GM21526 (cell line): ENCODE measurements around the gene CLIP3.
"Not testable (repeated sequence)": the region's sequence is repeated elsewhere in the genome, so short reads cannot be mapped to it uniquely, and the experiment has no call there.

ENCODE experiments used
- ATAC-seq: cut with Tn5 transposase; IDR thresholded peaks from one replicate; pipeline ENCODE4 v1.9.1; 2021; ENCODE audit warnings: moderate library complexity; ENCODE audit not compliant: unreplicated experiment, low FRiP score

Gene CLIP3

DNA sequence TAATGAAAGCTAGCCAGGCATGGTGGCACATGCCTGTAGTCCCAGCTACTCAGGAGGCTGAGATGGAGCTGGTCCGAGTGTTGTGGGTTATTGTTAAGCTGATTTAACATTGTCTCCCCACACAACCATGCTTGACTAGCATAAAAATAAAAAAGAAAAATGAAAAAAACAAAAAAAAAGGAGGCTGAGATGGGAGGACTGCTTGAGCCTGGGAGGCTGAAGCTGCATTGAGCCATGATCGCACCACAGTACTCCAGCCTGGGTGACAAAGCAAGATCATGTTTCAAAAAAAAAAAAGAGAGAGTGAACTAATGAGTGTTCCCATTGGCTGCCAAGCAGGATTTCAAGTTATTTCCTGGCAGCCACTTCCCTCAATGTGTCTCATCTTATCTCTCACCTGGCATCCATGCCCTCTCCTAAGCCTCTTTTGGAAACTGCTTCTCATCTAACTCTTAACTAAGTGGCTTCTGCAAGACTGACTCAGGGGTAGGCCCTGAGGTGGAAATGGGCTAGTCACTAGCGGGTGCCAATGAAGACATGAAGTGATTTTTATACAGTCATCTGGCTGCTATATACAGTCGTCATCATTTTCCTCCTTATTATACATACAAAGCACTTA is 16.5 kb upstream of the CLIP3 start:
- ATAC-seq = no peak

DNA sequence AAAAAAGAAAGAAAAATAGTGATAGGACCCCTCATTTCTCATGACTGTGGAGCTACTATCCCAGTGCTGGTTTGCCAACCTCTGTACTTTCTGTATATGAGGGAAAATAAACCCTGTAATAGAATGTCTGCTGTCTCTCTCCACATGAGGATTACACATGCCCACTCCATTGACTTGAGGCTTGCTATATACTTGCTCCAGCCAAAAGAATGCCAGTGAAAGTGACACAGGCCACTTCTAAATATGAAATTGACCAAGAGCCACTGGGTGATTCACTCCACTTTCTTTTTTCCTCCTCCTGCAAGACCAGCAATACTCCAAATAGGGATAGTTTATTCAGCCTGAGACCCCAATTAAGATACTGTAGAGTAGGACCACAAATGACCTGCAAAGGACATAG is 15.2 kb upstream of the CLIP3 start:
- ATAC-seq = no peak

DNA sequence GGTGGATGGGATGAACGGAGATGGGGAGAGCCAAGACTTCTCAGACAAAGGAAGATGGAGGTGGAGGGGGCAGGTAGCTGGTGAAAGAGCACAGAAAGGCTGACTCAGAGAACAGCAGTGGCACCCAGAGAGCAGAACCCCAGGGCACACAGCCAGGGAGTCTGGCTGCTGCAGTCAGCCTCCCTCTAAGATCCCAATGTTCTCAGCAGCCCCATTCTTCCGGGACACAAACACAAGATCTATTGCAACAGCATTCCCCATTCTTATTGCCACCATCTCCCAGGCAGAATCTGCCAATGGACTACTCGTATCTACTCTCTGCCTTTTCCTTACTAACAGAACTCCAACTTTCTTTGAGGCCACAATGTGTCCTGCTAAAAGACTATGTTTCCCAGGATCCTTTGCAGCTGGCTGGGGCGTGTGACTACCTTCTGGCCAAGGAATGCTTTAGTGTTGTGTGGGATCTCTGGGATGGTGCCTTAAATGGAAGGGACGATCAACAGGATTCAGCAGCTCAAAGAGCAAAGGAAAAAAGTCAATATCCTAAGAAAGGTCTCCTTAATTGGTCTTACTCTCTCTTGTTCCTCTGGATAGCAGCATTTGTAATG is 13.9 kb upstream of the CLIP3 start:
- ATAC-seq = no peak

DNA sequence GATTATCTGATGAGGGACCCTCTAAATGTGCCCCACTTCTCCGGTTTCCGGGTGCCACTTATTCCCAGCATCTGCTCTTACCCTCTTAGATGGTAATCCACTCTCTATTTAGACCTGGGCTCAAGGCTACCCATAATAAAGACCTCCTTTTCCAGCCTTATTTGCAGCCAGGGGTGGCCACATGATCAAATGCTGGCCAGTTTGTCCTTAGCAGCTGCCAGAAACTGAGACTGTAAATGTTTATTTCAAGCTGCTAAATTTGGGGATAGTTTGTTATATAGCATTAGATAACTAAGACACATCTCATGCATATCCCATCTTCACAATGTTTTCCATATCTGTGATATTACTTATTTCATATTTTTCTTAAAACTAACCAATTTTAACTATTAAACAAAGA is 11.3 kb upstream of the CLIP3 start:
- ATAC-seq = no peak

DNA sequence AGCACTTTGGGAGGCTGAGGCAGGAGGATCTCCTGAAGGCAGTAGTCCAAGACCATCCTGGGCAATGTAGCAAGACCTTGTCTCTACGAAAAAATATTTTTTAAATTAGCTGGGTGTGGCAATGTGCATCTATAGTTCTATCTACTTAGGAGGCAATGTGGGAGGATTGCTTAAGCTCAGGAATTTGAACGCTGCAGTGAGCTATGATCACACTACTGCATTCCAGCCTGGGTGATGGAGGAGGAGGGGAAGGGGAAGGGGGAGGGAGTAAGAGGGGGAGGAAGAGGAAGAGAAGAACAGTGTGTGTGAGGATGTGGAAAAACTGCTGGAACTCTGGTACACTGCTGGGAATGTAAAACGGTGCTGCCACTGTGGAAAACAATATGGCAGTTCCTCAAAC is 9.2 kb upstream of the CLIP3 start:
- ATAC-seq = no peak

DNA sequence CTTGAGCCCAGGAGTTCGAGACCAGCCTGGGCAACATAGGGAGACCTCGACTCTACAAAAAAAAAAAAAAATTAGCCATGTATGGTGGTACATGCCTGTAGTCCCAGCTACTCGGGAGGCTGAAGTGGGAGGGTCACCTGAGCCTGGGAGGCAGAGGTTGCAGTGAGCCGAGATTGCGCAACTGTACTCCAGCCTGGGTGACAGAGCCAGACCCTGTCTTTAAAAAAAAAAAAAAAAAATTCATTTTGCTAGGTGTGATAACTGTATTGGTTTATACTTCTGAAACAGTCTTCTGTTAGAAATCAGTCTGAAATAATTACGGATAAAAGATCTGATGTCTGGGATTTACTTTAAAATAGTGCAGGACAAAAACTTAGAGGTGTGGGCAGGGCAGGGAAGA is 8.4 kb upstream of the CLIP3 start:
- ATAC-seq = not testable (repeated sequence)

DNA sequence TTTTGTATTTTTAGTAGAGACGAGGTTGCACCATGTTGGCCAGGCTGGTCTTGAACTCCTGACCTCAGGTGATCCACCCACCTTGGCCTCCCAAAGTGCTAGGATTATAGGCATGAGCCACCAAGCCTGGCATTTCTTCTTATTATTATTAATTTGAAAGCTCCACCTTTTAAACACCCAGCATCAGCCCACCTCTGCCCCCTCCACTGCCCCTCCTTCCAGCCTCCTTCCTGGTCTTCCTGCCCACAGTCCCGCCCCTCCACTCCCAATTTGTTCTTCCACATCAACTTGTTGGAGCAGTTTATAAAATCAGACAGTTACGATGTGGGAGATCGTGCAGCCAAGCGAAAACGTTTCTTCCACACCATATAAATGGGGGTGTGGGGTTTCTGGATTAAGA is 7.8 kb upstream of the CLIP3 start:
- no peak for ATAC-seq

DNA sequence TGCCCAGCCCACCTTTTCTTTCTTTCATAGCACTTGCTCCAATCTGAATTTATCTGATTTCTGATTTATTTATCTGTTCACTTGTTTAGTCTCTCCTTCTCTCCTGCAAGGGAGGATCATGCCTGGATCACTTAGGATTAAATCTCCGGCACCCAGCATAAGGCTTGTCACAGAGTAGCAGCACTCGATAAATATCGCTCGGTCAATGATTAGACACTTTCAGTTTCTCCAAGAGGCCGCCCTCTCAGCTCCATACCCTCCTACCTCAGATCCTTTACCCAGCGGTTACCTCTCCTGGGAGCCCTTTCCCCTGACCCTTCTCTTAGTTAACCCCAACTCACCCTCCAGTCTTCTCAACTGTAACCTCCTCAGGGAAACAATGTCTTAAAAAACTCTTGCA is 1.4 kb downstream of the CLIP3 start:
- no peak for ATAC-seq

DNA sequence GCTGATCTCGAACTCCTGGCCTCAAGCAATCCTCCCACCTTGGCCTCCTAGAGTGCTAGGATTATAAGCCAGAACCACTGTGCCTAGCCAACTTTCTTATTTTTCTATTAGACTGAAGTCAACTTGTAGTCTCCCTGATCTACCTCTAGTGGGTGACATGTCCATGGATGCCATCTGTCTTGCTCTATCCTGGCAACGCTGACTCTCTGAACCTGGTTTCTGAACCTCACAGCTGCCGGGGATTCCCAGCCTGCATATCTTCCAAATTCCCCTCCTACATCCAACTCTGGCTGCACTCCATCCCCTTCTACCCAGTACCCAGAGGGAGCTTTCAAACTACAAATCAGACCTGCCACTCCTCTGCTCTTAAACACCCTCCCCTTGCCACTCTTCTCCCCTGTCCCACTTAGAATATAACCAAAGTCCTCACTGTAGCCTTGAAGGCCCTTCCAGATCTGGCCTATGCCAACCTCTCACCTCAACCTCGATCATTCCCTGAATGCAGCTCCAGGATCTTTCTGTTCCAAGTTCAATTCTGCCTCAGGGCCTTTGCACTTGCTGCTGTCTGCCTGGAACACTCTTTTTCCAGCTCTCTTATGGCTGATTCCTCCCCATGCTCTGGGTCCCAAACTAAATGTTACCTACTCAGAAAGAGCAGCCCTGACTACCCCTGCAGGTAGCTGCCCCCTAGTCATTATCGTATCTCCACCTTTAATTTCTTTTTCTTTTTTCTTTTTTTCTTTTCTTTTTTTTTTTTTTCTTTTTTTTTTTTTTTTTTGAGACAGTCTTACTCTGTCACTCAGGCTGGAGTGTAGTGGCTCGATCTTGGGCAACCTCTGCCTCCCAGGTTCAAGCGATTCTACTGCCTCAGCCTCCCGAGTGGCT is 2.2 kb downstream of the CLIP3 start:
- no peak for ATAC-seq

DNA sequence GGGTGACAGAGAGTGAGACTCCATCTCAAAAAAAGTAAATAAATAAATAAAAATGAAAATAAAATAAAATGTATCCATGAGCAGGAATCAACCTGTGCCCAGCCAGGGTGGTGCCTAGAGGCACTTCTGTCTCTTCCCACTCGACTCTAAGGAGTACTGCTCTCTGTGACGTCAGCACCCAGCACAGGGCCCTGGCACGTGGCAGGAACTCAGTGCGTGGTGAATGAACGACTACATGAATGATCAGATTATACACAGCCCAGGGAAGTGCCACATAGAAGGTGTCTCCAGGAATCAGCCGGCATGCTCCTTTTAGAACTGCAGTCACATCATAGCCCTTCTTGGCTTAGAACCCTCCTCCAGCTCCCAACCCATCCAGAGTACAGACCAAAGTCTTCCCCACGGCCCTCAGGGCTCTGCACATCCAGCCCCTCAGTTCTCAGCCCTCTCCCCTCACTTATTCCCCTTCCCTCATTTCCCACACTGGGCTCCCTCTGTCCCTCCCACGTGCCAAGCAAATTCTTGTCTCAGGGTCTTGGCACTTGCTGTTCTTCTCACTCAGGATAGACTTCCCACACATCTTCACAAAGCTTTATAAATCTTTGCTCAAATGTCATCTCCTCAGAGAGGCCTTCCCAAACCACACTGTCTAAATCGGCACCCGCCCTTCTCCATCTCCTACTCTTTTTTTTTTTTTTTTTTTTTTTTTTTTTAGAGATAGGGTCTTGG is 4.2 kb downstream of the CLIP3 start:
- no peak for ATAC-seq

DNA sequence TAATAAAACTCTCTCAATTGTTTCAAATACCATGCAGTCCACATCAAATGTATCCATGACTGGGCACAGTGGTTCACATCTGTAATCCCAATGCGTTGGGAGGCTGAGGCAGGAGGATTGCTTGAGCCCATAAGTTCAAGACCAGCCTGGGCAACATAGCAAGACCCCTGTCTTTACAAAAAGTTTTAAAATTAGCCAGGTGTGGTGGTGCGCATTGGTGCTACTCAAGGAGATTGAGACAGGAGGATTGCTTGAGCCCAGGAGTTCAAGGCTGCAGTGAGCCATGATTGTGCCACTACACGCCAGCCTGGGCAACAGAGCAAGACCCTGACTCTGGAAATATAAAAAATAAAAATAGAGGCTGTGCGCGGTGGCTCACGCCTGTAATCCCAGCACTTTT is 5.0 kb downstream of the CLIP3 start:
- no peak for ATAC-seq

DNA sequence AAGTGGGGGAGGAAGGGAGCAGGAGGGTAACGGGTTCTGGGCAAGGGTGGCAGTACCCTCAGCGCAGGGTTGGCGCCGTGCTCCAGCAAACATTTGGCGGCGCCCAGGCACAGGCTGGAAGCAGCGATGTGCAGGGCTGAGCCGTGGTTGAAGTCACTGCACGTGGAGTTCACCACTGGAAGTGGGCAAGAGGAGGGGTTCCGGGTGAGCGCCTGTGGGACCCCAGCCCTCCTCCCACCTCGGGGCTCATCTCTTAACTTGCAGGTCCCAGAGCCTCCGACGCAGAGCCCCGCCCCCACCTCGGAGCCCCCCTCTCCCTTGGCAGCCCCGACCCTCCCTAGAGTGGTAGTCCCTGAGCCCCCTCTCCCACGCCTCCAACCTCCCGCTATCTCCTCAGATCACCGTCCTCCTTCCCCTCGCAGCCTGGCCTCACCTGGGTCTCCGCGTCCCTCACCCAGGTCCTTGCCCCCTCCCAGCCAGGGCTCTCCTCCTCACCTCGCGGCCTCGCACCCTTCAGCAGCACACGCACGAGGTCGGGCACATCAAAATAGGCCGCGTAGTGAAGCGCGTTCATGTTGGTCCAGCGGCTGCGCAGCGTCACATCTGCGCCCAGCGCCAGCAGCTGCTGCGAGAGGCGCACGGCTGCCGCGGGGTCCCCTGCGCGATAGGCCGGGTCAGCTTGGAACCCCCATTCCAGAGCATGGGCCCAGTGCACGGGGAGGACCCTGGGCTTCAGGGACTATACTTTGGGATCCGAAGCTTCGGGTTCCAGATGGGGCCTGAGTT is 6.4 kb downstream of the CLIP3 start:
- no peak for ATAC-seq

DNA sequence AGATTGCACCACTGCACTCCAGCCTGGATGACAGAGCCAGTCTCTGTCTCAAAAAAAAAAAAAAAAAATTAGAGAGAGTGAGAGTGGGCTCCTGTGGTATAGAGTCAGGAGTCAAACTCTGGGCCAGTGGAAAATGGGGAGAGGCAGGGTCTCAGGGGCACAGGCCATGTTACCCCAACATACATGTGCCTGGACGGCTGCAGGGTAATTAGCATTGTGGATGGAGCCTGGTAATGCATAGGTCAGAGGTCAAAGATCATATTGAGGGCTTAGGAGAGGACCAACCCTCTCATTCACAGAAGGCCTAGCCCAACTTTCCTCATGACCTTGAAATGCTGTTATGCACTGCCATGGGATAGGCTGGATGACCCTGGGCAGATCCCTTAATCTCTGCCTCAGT is 7.1 kb downstream of the CLIP3 start:
- ATAC-seq = no peak

DNA sequence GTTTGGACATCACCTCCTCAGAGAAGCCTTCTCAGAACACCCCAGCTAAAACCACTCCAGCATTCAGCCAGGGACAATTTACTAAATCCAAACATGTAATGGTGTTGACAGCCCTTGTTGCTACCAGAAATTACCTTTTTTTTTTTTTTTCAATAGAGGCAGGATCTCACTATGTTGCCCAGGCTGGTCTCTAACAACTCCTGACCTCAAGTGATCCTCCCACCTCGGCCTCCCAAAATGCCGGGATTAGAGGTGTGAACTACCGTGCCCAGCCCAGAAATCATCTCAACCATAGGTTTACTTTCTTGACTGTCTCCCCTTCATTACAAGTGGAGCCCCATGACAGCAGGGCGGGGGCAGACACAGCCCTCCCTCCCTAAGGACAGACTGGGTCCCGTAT is 9.2 kb downstream of the CLIP3 start:
- no peak for ATAC-seq

DNA sequence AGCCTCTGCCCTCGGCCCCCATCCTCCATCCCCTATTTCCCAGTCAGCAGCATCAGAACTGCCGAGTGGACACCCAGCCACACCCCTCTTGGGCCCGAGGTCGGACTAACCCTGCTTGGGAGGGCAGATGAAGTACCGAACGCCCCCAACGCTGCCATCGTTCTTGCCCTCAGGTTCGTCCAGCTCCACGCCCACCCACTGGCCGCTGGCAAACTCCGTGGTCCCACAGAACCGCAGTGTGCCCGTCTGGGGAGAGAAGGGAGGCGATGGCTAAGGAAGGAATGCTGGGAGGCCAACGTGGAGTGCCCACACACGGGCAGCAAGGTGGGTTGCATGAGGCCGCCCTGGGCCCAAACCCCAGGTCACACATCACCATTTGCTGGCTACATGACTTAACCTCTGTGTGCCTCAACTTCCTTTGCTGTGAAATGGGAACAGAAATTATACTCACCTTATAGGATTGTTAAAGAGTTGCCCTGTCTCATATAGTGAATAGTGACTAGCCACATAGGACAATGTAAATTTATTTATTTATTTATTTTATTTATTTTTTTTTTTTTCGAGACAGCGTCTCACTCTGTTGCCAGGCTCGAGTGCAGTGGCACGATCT is 13.5 kb downstream of the CLIP3 start:
- ATAC-seq = no peak

DNA sequence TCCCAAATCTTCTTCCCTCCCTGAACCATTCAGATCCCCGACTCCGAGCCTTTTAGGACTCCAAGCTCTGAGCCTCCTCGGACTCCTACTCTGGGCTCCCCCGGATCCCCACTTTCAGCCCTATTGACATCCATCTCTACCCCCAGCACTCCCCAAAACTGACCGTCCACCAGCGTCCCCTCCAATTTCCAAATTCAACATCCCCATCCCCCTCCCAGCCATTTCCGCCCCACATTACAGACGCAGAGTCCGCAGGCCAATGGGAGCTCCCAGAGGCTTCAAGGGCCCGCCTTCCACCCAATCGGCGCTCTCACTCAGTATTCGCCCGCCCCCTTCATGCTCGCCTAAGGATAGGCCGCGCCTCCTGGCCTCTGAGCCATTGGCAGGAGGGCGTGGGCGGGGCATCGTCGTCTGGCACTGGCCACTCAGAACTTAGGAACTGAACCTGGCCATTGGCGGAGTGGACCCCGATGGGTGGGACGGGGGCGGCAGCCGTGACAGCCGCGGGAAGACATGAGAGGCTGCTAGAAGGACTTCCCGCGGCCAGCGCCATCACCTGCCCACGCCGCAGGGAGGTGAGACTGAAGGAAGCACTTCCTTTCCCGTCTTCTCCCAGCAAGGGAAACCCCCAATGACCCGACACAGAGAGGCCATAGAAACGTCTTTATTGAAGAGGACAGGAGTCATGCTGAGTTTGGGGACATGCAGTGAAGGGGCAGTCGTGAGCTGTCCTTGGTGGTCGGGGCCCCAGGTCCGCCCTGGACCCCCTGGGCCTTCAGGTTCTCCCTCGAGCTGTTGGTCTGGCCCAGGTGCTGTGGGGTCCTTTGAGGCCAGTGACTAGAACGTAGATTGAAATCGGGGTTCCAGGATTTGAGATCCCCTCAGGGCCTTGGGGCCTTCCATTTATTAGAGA is 18.4 kb downstream of the CLIP3 start, which contains the start of gene ALKBH6:
ALKBH6 (minus strand) TSS at position 202 of the 913 bp plus-strand sequence. CDS start 816 bp downstream, outside the sequence.
- peak; percentile 92 for ATAC-seq

DNA sequence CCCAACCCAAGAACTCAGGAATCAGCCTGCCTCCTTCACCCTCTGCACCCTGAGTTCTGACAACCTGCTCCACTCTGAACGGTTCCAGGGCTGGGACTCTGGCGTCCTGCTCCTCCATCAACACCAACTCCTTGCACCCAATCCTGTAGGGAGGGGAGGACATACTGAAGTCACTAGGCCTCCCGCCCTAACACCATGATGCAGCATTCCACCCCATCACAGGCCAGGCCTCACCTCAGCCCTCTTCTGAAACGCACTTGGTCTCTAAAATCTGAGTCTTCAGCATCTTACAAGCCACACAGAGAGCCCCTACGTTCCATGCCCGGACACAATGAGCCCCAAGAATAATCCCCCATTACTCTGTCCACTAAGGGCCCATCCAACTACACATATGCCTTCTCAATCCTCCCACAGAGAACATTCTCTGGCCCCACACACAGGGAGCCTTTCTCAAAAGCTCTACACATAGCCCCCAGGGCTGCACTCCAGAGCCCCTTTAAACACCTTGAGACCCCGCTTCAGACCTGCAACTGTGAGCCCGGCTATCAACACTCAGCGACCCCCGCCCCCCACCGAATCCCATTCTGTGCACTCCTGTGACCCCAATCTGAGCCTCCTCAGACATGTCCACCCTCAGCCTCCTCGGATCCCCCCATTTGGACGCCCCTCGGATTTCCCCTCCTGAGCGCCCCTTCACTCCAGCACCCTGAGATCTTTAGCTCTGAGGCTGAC is 19.2 kb downstream of the CLIP3 start:
- no peak for ATAC-seq

DNA sequence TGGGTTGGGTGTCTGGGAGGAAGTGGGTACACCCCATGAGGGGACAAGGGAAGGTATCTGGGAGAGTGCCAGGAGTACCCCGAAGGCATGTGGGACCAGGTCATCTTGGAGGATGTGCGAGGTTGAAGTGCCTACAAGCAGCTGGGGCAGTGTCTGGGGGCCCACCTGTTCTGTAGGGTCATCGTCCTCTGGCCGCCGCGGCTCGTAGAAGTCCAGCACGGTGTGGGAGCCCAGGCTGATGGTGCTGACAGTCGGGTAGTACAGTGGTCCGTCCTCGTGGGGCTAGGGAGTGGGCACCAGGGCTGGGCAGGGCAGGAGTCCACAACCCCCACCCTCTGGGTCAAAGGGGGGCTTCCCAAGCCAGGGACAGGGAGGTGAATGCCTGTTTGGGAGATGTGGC is 22.3 kb downstream of the CLIP3 start:
- no peak for ATAC-seq
